HG03135 (cell line): ENCODE results near the gene MAP7D3.
"Not testable (repeated sequence)": the region's sequence is repeated elsewhere in the genome, so short reads cannot be mapped to it uniquely, and the experiment has no call there.

ENCODE experiments used
- ATAC-seq: cut with Tn5 transposase; IDR thresholded peaks from one replicate; pipeline ENCODE4 v1.9.1; 2021; ENCODE audit warnings: mild to moderate bottlenecking, moderate library complexity; ENCODE audit not compliant: unreplicated experiment

MAP7D3 gene

GRCh38 chrX:136189222-136189621 lies 62.0 kb downstream of the MAP7D3 start:
- no peak for ATAC-seq

GRCh38 chrX:136186023-136186413 lies 65.2 kb downstream of the MAP7D3 start:
- ATAC-seq: no peak

GRCh38 chrX:136185401-136186022 lies 65.7 kb downstream of the MAP7D3 start:
- no peak for ATAC-seq

- ATAC-seq: no peak
Measured at GRCh38 chrX:136183917-136184316, 67.3 kb downstream of the MAP7D3 start.

- no peak for ATAC-seq
Measured at GRCh38 chrX:136183172-136183571, 68.0 kb downstream of the MAP7D3 start.

- no peak for ATAC-seq
Measured at GRCh38 chrX:136182414-136182813, 68.8 kb downstream of the MAP7D3 start.

- no peak for ATAC-seq
Measured at GRCh38 chrX:136179133-136179532, 72.1 kb downstream of the MAP7D3 start.

GRCh38 chrX:136176399-136176825 lies 74.8 kb downstream of the MAP7D3 start:
- no peak for ATAC-seq

- no peak for ATAC-seq
Measured at GRCh38 chrX:136171420-136171819, 79.8 kb downstream of the MAP7D3 start.

- no peak for ATAC-seq
Measured at GRCh38 chrX:136170139-136170800, 80.9 kb downstream of the MAP7D3 start.

GRCh38 chrX:136168929-136169735 lies 82.1 kb downstream of the MAP7D3 start:
- ATAC-seq: no peak

GRCh38 chrX:136167989-136168388 lies 83.2 kb downstream of the MAP7D3 start:
- ATAC-seq: not testable (repeated sequence)

GRCh38 chrX:136166221-136166855 lies 84.9 kb downstream of the MAP7D3 start:
- no peak for ATAC-seq

- no peak for ATAC-seq
Measured at GRCh38 chrX:136165406-136165805, 85.8 kb downstream of the MAP7D3 start.

- no peak for ATAC-seq
Measured at GRCh38 chrX:136163689-136164088, 87.5 kb downstream of the MAP7D3 start.
